Activated naive CD4-positive, alpha-beta T cell treated with anti-CD3 and anti-CD28 coated beads, Interleukin-2, amount 50 U/mL, for 72 hours (primary cell): ENCODE results near the gene CTAG2. TPM values are rescaled to one million over a fixed set of nuclear protein-coding genes. Genes with fewer than 3 reads are reported as not detected.
"Not testable (repeated sequence)": the region's sequence is repeated elsewhere in the genome, so short reads cannot be mapped to it uniquely, and the experiment has no call there.

ENCODE experiments used
- ATAC-seq, 2 donors: fragments of 150-1000 bp; cut with Tn5 transposase; 2 replicates each; pipeline ENCODE4 v1.10.0; 2021; ENCODE audit warnings: mild to moderate bottlenecking in 2 of 2, moderate library complexity in 2 of 2
- DNase-seq, 2 donors: peaks; one replicate each; pipeline ENCODE4 v3.0.0; 2021 to 2022; ENCODE audit warnings: low spot score in 2 of 2
- H3K27ac Mint-ChIP-seq, 2 donors: one replicate each; pipeline ENCODE4 v1.8.0; 2022; ENCODE audit warnings: mild to moderate bottlenecking in 2 of 2, mixed read lengths in 2 of 2
- H3K36me3 Mint-ChIP-seq, 2 donors: one replicate each; pipeline ENCODE4 v1.8.0; 2022; ENCODE audit warnings: mixed read lengths in 2 of 2
- H3K9me3 Mint-ChIP-seq, 2 donors: one replicate each; pipeline ENCODE4 v1.8.0; 2022; ENCODE audit warnings: mixed read lengths in 2 of 2
- total RNA-seq, 2 donors: library from RNA; stranded (reverse); gene quantifications; one replicate each; pipeline ENCODE4 v1.2.3, GENCODE V29; 2022

CTAG2 gene
- total RNA-seq, 2 donors from 2014 or later = not detected

GRCh38 chrX:154654372-154654771, 993 bp upstream of the CTAG2 start:
- no peak for ATAC-seq
- Mint-ChIP-seq H3K9me3 (no peaks in the 10 kb centered on the region), H3K36me3 (no peaks in the 10 kb centered on the region), H3K27ac (no peak overlapping the region)
- no peak for DNase-seq

GRCh38 chrX:154653048-154653401, 354 bp downstream of the CTAG2 start:
- ATAC-seq (no peak), DNase-seq (no peak)
- Mint-ChIP-seq H3K27ac (no peak overlapping the region), H3K9me3 (no peaks in the 10 kb centered on the region), H3K36me3 (no peaks in the 10 kb centered on the region)

- DNase-seq (no peak), ATAC-seq (no peak)
- Mint-ChIP-seq H3K9me3 (no peaks in the 10 kb centered on the region), H3K27ac (no peak overlapping the region), H3K36me3 (no peaks in the 10 kb centered on the region)
These were observed 900 bp downstream of the CTAG2 start for GRCh38 chrX:154652311-154653047.

- ATAC-seq = no peak
- Mint-ChIP-seq H3K9me3 (no peaks in the 10 kb centered on the region), H3K27ac (no peak overlapping the region), H3K36me3 (no peaks in the 10 kb centered on the region)
- DNase-seq = no peak
These were observed 3.2 kb downstream of the CTAG2 start for GRCh38 chrX:154650221-154650510.

- no peaks in the 10 kb centered on the region for H3K9me3 Mint-ChIP-seq
- no peak overlapping the region for H3K27ac Mint-ChIP-seq
- H3K36me3 Mint-ChIP-seq = no peaks in the 10 kb centered on the region
- ATAC-seq = no peak
- no peak for DNase-seq
These were observed 3.7 kb downstream of the CTAG2 start for GRCh38 chrX:154649503-154650220.

GRCh38 chrX:154648931-154649330, 4.4 kb downstream of the CTAG2 start:
- ATAC-seq = no peak
- Mint-ChIP-seq H3K27ac (no peak overlapping the region), H3K36me3 (no peaks in the 10 kb centered on the region), H3K9me3 (no peaks in the 10 kb centered on the region)
- DNase-seq = no peak

GRCh38 chrX:154645745-154646378, 7.5 kb downstream of the CTAG2 start:
- DNase-seq, H3K36me3 Mint-ChIP-seq, H3K9me3 Mint-ChIP-seq, H3K27ac Mint-ChIP-seq: not testable (repeated sequence)
- ATAC-seq = peak; percentile 83 to 84

- not testable (repeated sequence) for H3K9me3 Mint-ChIP-seq, H3K27ac Mint-ChIP-seq, H3K36me3 Mint-ChIP-seq, DNase-seq
- ATAC-seq = peak in 1 of 2 donors; percentile 17
These were observed 9.7 kb downstream of the CTAG2 start for GRCh38 chrX:154643708-154644107.

GRCh38 chrX:154641740-154642139, 11.6 kb downstream of the CTAG2 start:
- H3K27ac Mint-ChIP-seq, ATAC-seq, H3K36me3 Mint-ChIP-seq, DNase-seq, H3K9me3 Mint-ChIP-seq: not testable (repeated sequence)

GRCh38 chrX:154633661-154634060, 19.7 kb downstream of the CTAG2 start:
- H3K9me3 Mint-ChIP-seq, H3K36me3 Mint-ChIP-seq, DNase-seq, H3K27ac Mint-ChIP-seq, ATAC-seq: not testable (repeated sequence)

- not testable (repeated sequence) for ATAC-seq, DNase-seq, H3K36me3 Mint-ChIP-seq, H3K9me3 Mint-ChIP-seq, H3K27ac Mint-ChIP-seq
These were observed 22.4 kb downstream of the CTAG2 start for GRCh38 chrX:154630949-154631348.

- H3K27ac Mint-ChIP-seq, H3K9me3 Mint-ChIP-seq, H3K36me3 Mint-ChIP-seq, DNase-seq: not testable (repeated sequence)
- peak; percentile 40 to 55 for ATAC-seq
These were observed 24.4 kb downstream of the CTAG2 start for GRCh38 chrX:154628960-154629359.

GRCh38 chrX:154620767-154621414, 32.5 kb downstream of the CTAG2 start:
- not testable (repeated sequence) for DNase-seq, H3K36me3 Mint-ChIP-seq, H3K9me3 Mint-ChIP-seq, H3K27ac Mint-ChIP-seq
- peak; percentile 43 to 69 for ATAC-seq

GRCh38 chrX:154619182-154619581, 34.2 kb downstream of the CTAG2 start, which contains the start of gene CTAG1B:
Gene CTAG1B (minus strand): TSS chrX:154619282. CDS start chrX:154619218, 64 bp downstream.
- H3K36me3 Mint-ChIP-seq, H3K9me3 Mint-ChIP-seq, H3K27ac Mint-ChIP-seq, ATAC-seq, DNase-seq: not testable (repeated sequence)

- not testable (repeated sequence) for H3K27ac Mint-ChIP-seq, H3K9me3 Mint-ChIP-seq, H3K36me3 Mint-ChIP-seq, DNase-seq, ATAC-seq
These were observed 39.8 kb downstream of the CTAG2 start for GRCh38 chrX:154613586-154613985.

- DNase-seq, ATAC-seq, H3K36me3 Mint-ChIP-seq, H3K9me3 Mint-ChIP-seq, H3K27ac Mint-ChIP-seq: not testable (repeated sequence)
These were observed 42.2 kb downstream of the CTAG2 start for GRCh38 chrX:154611146-154611545.

GRCh38 chrX:154608823-154609222, 44.6 kb downstream of the CTAG2 start:
- not testable (repeated sequence) for H3K36me3 Mint-ChIP-seq, DNase-seq, H3K27ac Mint-ChIP-seq, ATAC-seq, H3K9me3 Mint-ChIP-seq
